Kidney (tissue), 14 donors: ENCODE measurements around the gene EDNRA. TPM values are rescaled to one million over a fixed set of nuclear protein-coding genes. Genes with fewer than 3 reads are reported as not detected.

Source experiments
- DNase-seq, 5 donors: peaks; one replicate each; pipeline ENCODE4 v3.0.0-alpha.2; 2013 to 2020
- FAIRE-seq: peaks from 2 replicates; lab custom pipeline; 2012; peaks lifted over from hg19 to GRCh38; lab: Jason Lieb, UNC
- H3K27ac ChIP-seq, 2 donors: one replicate each; pipeline ENCODE4 v1.7.0; 2013; ENCODE audit warnings: low read depth in 2 of 2, low read length in 2 of 2, inconsistent platforms in 1 of 2
- H3K27me3 ChIP-seq: one replicate; pipeline ENCODE4 v1.7.1; 2013; ENCODE audit warnings: low read length, inconsistent platforms; ENCODE audit not compliant: control insufficient read depth, insufficient read depth
- H3K36me3 ChIP-seq, 3 donors: one replicate each; pipeline versions ENCODE4 v1.7.0 to v1.7.1; 2013; ENCODE audit warnings: low read length in 3 of 3, control low read depth in 1 of 3, inconsistent platforms in 1 of 3; ENCODE audit not compliant: insufficient read depth in 3 of 3, control insufficient read depth in 2 of 3
- H3K4me1 ChIP-seq, 3 donors: one replicate each; pipeline versions ENCODE4 v1.7.0 to v1.7.1; 2013; ENCODE audit warnings: low read length in 3 of 3, inconsistent platforms in 1 of 3, low read depth in 1 of 3; ENCODE audit not compliant: control insufficient read depth in 2 of 3, insufficient read depth in 2 of 3
- H3K4me3 ChIP-seq, 3 donors: one replicate each; pipeline versions ENCODE4 v1.7.0 to v1.8.1; 2013; ENCODE audit warnings: low read length in 3 of 3, control low read depth in 1 of 3, inconsistent platforms in 1 of 3
- H3K9ac ChIP-seq, 3 donors: one replicate each; pipeline versions ENCODE4 v1.7.0 to v1.7.1; 2013; ENCODE audit warnings: low read length in 3 of 3, control low read depth in 1 of 3, inconsistent platforms in 1 of 3
- H3K9me3 ChIP-seq, 3 donors: one replicate each; pipeline versions ENCODE4 v1.7.0 to v1.7.1; 2013; ENCODE audit warnings: low read length in 3 of 3, control low read depth in 1 of 3, inconsistent platforms in 1 of 3; ENCODE audit not compliant: control insufficient read depth in 2 of 3, insufficient read depth in 1 of 3
- intact Hi-C: fragments of 100-400 bp; cut with DNase I; formaldehyde crosslinking; loops from one replicate; pipeline ENCODE4 v1.11.1; 2022
- polyA plus RNA-seq: library from polyadenylated mRNA; stranded (reverse); fragments of 350-450 nt; fragmentation: Illumina TruSeq; extraction: RNeasy Lipid Tissue Mini Kit (QIAGEN cat#74804); gene quantifications from one replicate; pipeline ENCODE4 v1.2.3, GENCODE V29; 2014; ENCODE audit warnings: low read depth, low replicate concordance; ENCODE audit not compliant: insufficient read depth
- total RNA-seq: library from RNA; stranded (reverse); fragmentation: NEBNext Ultra II Directional; extraction: Animal tissue kit (Norgen Biotek cat#: 25700); gene quantifications from one replicate; pipeline ENCODE4 v1.2.1, GENCODE V29; 2021
- TF ChIP-seq, protein P1 (sequence below): IDR thresholded peaks from 3 replicates; pipeline ENCODE4 v1.5.1; 2012; ENCODE audit warnings: mild to moderate bottlenecking, moderate library complexity, borderline replicate concordance; ENCODE audit not compliant: insufficient read depth; ENCODE audit errors: extremely low read depth
- donor health status: control.
- donor health status: control.
- donor health status: control.
- donor health status: control.
- donor health status: control.
- donor health status: DM: yes; HTN: yes; CAD: no.
- donor health status: Normal renal cell carcinoma (clear cell type).

The EDNRA gene
- total and polyA plus RNA-seq, 2 donors from 2014 or later = 3.2 to 8.1 TPM

DNA sequence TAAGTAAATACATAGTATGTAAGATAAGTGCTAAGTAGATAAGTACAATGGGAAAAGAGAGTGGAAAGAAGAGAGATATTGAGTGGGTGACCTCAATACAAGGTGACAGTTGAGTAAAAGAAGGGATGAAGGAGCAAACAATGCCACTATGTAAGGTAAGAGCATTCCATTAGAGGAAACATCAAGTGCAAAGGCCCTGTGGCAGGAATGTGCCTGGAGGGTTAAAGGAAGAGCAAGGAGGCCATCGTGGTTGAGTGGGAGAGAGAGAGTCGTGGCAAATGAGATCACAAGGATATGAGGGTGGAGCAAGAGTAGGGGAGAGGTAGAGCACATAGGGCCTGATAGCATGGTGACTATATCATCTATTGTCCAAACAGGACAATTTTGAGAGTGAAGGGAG is 13.4 kb downstream of the EDNRA start:
- peaks cover 0 to 3% (median 0%) of the 10 kb centered on the region in 3 donors for H3K36me3 ChIP-seq
- no peak for DNase-seq
- peaks cover 0 to 2% (median 0%) of the 10 kb centered on the region in 3 donors for H3K4me1 ChIP-seq
- H3K27ac ChIP-seq = no peak overlapping the region
- H3K4me3 ChIP-seq = no peak overlapping the region
- no peak overlapping the region for H3K9ac ChIP-seq
- intact Hi-C loops = no loop called here
- TF ChIP-seq, protein P1, sequence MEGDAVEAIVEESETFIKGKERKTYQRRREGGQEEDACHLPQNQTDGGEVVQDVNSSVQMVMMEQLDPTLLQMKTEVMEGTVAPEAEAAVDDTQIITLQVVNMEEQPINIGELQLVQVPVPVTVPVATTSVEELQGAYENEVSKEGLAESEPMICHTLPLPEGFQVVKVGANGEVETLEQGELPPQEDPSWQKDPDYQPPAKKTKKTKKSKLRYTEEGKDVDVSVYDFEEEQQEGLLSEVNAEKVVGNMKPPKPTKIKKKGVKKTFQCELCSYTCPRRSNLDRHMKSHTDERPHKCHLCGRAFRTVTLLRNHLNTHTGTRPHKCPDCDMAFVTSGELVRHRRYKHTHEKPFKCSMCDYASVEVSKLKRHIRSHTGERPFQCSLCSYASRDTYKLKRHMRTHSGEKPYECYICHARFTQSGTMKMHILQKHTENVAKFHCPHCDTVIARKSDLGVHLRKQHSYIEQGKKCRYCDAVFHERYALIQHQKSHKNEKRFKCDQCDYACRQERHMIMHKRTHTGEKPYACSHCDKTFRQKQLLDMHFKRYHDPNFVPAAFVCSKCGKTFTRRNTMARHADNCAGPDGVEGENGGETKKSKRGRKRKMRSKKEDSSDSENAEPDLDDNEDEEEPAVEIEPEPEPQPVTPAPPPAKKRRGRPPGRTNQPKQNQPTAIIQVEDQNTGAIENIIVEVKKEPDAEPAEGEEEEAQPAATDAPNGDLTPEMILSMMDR = no peak
- no peaks in the 10 kb centered on the region for H3K27me3 ChIP-seq
- no peak for FAIRE-seq
- no peaks in the 10 kb centered on the region for H3K9me3 ChIP-seq

DNA sequence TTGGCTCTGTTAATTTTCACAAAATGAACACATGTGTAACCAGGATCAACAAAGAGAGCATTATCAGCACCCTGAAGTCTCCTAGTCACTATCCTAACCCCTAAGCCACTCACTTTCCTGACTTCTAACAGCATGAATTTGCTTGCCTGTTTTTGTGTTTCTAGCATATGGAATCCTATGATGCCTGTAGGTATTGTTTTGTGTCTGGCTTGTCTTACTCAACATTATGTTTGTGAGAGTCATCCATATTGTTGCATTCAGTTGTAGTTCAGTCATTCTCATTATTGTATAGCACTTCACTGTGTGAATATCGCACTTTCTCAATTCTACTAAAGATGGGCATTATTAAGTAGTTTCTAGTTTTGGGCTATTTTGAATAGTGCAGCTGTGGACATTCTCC is 15.6 kb downstream of the EDNRA start:
- no peak overlapping the region for H3K27ac ChIP-seq
- H3K9ac ChIP-seq = no peak overlapping the region
- H3K27me3 ChIP-seq = no peaks in the 10 kb centered on the region
- TF ChIP-seq, protein P1 = no peak
- DNase-seq (no peak), FAIRE-seq (no peak)
- no peaks in the 10 kb centered on the region for H3K9me3 ChIP-seq
- H3K4me1 ChIP-seq = peaks cover 0 to 2% (median 0%) of the 10 kb centered on the region in 3 donors
- intact Hi-C loops = no loop called here
- peaks cover 0 to 3% (median 0%) of the 10 kb centered on the region in 3 donors for H3K36me3 ChIP-seq
- no peak overlapping the region for H3K4me3 ChIP-seq

DNA sequence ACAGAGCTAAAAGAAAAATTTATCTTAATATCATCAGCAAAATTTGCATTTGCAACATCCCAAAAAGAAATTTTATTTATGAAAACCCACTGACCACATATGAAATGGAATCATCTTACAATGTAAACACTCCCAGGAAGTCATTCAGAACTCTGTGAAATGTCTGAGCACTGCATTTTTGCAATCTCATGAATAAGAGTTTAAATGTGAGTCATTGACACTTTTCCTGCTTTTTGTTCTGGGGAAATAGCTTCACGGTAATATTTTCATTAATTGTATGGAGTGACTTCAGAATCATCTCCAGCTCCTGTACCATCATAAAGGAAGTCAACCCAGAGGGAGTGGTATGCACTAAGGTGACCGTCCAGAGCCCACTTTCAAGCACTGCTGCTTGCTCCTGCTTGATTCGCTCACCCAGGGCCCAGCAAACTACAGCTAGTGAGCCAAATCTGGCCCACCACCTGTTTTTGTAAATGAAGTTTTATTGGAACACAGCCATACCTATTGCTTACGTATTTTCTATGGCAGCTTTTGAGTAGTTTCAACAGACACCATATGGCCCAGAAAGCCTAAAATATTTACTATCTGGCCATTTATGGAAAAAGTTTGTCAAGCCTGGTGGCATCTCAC is 17.2 kb downstream of the EDNRA start:
- FAIRE-seq = no peak
- no peaks in the 10 kb centered on the region for H3K4me1 ChIP-seq
- no peak for DNase-seq
- TF ChIP-seq, protein P1 = no peak
- no peak overlapping the region for H3K9ac ChIP-seq
- H3K4me3 ChIP-seq = no peak overlapping the region
- H3K36me3 ChIP-seq = peaks cover 0 to 3% (median 0%) of the 10 kb centered on the region in 3 donors
- no peaks in the 10 kb centered on the region for H3K27me3 ChIP-seq
- no peaks in the 10 kb centered on the region for H3K9me3 ChIP-seq
- no peak overlapping the region for H3K27ac ChIP-seq
- intact Hi-C loops = no loop called here

DNA sequence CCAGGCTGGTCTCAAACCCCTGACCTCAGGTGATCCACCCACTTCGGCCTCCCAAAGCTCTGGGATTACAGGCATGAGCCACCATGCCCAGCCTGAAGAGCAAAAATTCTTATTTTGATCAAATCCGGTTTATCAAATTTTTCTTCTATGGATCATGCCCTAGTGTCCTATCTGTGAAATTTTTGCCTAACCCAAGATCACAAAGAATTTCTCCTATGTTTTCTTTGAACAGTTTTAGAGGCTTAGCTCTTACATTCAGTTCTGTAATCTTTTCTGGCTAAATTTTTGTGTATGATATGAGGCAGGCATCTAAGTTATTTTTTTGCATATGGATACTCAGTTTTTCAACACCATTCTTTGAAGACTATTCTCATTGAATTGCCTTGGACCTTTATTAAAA is 27.4 kb downstream of the EDNRA start:
- DNase-seq = no peak
- Histone ChIP-seq H3K4me3 (no peak overlapping the region), H3K27ac (no peak overlapping the region), H3K27me3 (no peaks in the 10 kb centered on the region), H3K9me3 (no peaks in the 10 kb centered on the region), H3K36me3 (peaks cover 0 to 2% (median 0%) of the 10 kb centered on the region in 3 donors), H3K4me1 (no peaks in the 10 kb centered on the region), H3K9ac (no peak overlapping the region)
- TF ChIP-seq, protein P1 = no peak
- intact Hi-C loops = no loop called here
- no peak for FAIRE-seq
